GM12864 (cell line): ENCODE measurements around the gene SAMD13.
"Not testable (repeated sequence)": the region's sequence is repeated elsewhere in the genome, so short reads cannot be mapped to it uniquely, and the experiment has no call there.

Source experiments
- DNase-seq: peaks from one replicate; pipeline ENCODE4 v3.0.0-alpha.2; 2011; ENCODE audit warnings: low read depth
- H3K4me3 ChIP-seq: 2 replicates; pipeline ENCODE4 v1.5.1; 2011; ENCODE audit warnings: mild to moderate bottlenecking, low read depth, low read length, control low read depth
- CTCF ChIP-seq: IDR thresholded peaks from 2 replicates; pipeline ENCODE4 v1.5.1; 2011; ENCODE audit warnings: low read depth, mild to moderate bottlenecking, moderate library complexity, low read length, control low read depth, inconsistent platforms; ENCODE audit errors: missing control alignments

Gene SAMD13

GRCh38 chr1:84282780-84283333, 18.7 kb upstream of the SAMD13 start:
- H3K4me3 ChIP-seq: no peak overlapping the region
- no peak for TF ChIP-seq CTCF
- no peak for DNase-seq

GRCh38 chr1:84283381-84283780, 18.1 kb upstream of the SAMD13 start:
- no peak for TF ChIP-seq CTCF
- no peak for DNase-seq
- no peak overlapping the region for H3K4me3 ChIP-seq

- no peak overlapping the region for H3K4me3 ChIP-seq
- no peak for DNase-seq
- TF ChIP-seq CTCF: no peak
Observed at GRCh38 chr1:84286071-84286470, 15.4 kb upstream of the SAMD13 start.

- not testable (repeated sequence) for DNase-seq, H3K4me3 ChIP-seq
Observed at GRCh38 chr1:84287389-84287788, 14.1 kb upstream of the SAMD13 start.

GRCh38 chr1:84289169-84289785, 12.2 kb upstream of the SAMD13 start:
- TF ChIP-seq CTCF: no peak
- H3K4me3 ChIP-seq: no peak overlapping the region
- no peak for DNase-seq

- no peak for DNase-seq
- H3K4me3 ChIP-seq: no peak overlapping the region
- no peak for TF ChIP-seq CTCF
Observed at GRCh38 chr1:84291882-84292655, 9.4 kb upstream of the SAMD13 start.

- no peak overlapping the region for H3K4me3 ChIP-seq
- DNase-seq: no peak
- no peak for TF ChIP-seq CTCF
Observed at GRCh38 chr1:84293766-84294165, 7.7 kb upstream of the SAMD13 start.
